WTC11 (cell line): ENCODE measurements around the gene CRELD1. TPM values are rescaled to one million over a fixed set of nuclear protein-coding genes. Genes with fewer than 3 reads are reported as not detected.

ENCODE experiments used
- ATAC-seq: fragments of 200-7000 bp; cut with Tn5 transposase; 2 replicates; pipeline ENCODE4 v1.10.0; 2021; ENCODE audit warnings: mild to moderate bottlenecking, moderate library complexity
- CTCF ChIA-PET: fragments of 300-600 bp; sonication (Branson Sonifier 250); formaldehyde crosslinking; loops from one replicate; lab custom pipeline; 2021; ENCODE audit warnings: antibody characterized with exemption; lab: Charles Lee
- POLR2A ChIA-PET: fragments of 350-600 bp; sonication (Branson Sonifier 250); formaldehyde crosslinking; loops from one replicate; lab custom pipeline; 2021; ENCODE audit warnings: antibody characterized with exemption; lab: Charles Lee
- DNase-seq: peaks from one replicate; pipeline ENCODE4 v3.0.0; 2021; ENCODE audit warnings: low spot score
- H3K27ac Mint-ChIP-seq: 2 replicates; pipeline ENCODE4 v1.8.0; 2021; ENCODE audit warnings: mixed read lengths
- H3K27me3 Mint-ChIP-seq: 2 replicates; pipeline ENCODE4 v1.8.0; 2021; ENCODE audit warnings: low read depth, mild to moderate bottlenecking, moderate library complexity, mixed read lengths
- H3K36me3 Mint-ChIP-seq: 2 replicates; pipeline ENCODE4 v1.8.0; 2021; ENCODE audit warnings: mixed read lengths
- H3K4me1 Mint-ChIP-seq: 2 replicates; pipeline ENCODE4 v1.8.0; 2022; ENCODE audit warnings: mixed read lengths
- H3K4me3 Mint-ChIP-seq: 2 replicates; pipeline ENCODE4 v1.8.0; 2021; ENCODE audit warnings: mild to moderate bottlenecking, moderate library complexity, mixed read lengths
- H3K9me3 Mint-ChIP-seq: 2 replicates; pipeline ENCODE4 v1.8.0; 2021; ENCODE audit warnings: mixed read lengths
- ARID4B ChIP-seq: sonication (generic); formaldehyde crosslinking; IDR thresholded peaks from 2 replicates; pipeline ENCODE4 v1.8.0; 2023; ENCODE audit warnings: missing genetic modification reagents, mild to moderate bottlenecking, borderline replicate concordance
- ATF6 ChIP-seq: sonication (generic); formaldehyde crosslinking; IDR thresholded peaks from 2 replicates; pipeline ENCODE4 v1.8.1; 2023; ENCODE audit warnings: mild to moderate bottlenecking, missing genetic modification reagents
- E2F4 ChIP-seq: sonication (generic); formaldehyde crosslinking; IDR thresholded peaks from 2 replicates; pipeline ENCODE4 v1.8.1; 2022; ENCODE audit warnings: low read depth, mild to moderate bottlenecking, moderate library complexity, missing genetic modification reagents, borderline replicate concordance
- ELF4 ChIP-seq: sonication (generic); formaldehyde crosslinking; IDR thresholded peaks from 2 replicates; pipeline ENCODE4 v1.8.1; 2022; ENCODE audit warnings: low read depth, mild to moderate bottlenecking, moderate library complexity, missing genetic modification reagents
- JAZF1 ChIP-seq: fragments of 250-450 bp; sonication (Bioruptor Pico); IDR thresholded peaks from 2 replicates; pipeline ENCODE4 v1.9.0; 2021; ENCODE audit warnings: moderate library complexity, mild to moderate bottlenecking, inconsistent platforms
- NR1H2 ChIP-seq: sonication (generic); formaldehyde crosslinking; IDR thresholded peaks from 2 replicates; pipeline ENCODE4 v1.9.0; 2021; ENCODE audit warnings: mild to moderate bottlenecking, moderate library complexity, missing genetic modification reagents
- PRRX2 ChIP-seq: fragments of 250-450 bp; sonication (Bioruptor Pico); IDR thresholded peaks from 2 replicates; pipeline ENCODE4 v1.8.0; 2021; ENCODE audit warnings: mild to moderate bottlenecking
- SOX15 ChIP-seq: fragments of 250-450 bp; sonication (Bioruptor Pico); IDR thresholded peaks from 2 replicates; pipeline ENCODE4 v1.9.0; 2021; ENCODE audit warnings: mild to moderate bottlenecking
- SP1 ChIP-seq: sonication (generic); formaldehyde crosslinking; conservative IDR thresholded peaks from 2 replicates; pipeline ENCODE4 v1.8.1; 2022; ENCODE audit warnings: missing genetic modification reagents
- STAT6 ChIP-seq: sonication (generic); formaldehyde crosslinking; conservative IDR thresholded peaks from 2 replicates; pipeline ENCODE4 v1.8.1; 2023; ENCODE audit warnings: mild to moderate bottlenecking, low read depth, missing genetic modification reagents, moderate library complexity
- TEAD1 ChIP-seq: sonication (generic); formaldehyde crosslinking; IDR thresholded peaks from 2 replicates; pipeline ENCODE4 v1.8.0; 2022; ENCODE audit warnings: mild to moderate bottlenecking, missing genetic modification reagents
- ZNF138 ChIP-seq: sonication (generic); formaldehyde crosslinking; conservative IDR thresholded peaks from 2 replicates; pipeline ENCODE4 v1.8.1; 2022; ENCODE audit warnings: mild to moderate bottlenecking, moderate library complexity, missing genetic modification reagents
- ZNF219 ChIP-seq: sonication (generic); formaldehyde crosslinking; IDR thresholded peaks from 2 replicates; pipeline ENCODE4 v1.8.0; 2023; ENCODE audit warnings: missing genetic modification reagents, mild to moderate bottlenecking, borderline replicate concordance
- ZNF263 ChIP-seq: sonication (generic); formaldehyde crosslinking; IDR thresholded peaks from 2 replicates; pipeline ENCODE4 v1.8.1; 2022; ENCODE audit warnings: low read depth, mild to moderate bottlenecking, moderate library complexity, missing genetic modification reagents
- ZNF317 ChIP-seq: sonication (generic); formaldehyde crosslinking; IDR thresholded peaks from 2 replicates; pipeline ENCODE4 v1.8.1; 2023; ENCODE audit warnings: low read depth, mild to moderate bottlenecking, moderate library complexity, missing genetic modification reagents, borderline replicate concordance
- ZNF396 ChIP-seq: fragments of 250-450 bp; sonication (Bioruptor Pico); IDR thresholded peaks from 2 replicates; pipeline ENCODE4 v1.8.0; 2021; ENCODE audit warnings: mild to moderate bottlenecking, moderate library complexity, borderline replicate concordance
- ZNF416 ChIP-seq: fragments of 250-450 bp; sonication (Bioruptor Pico); IDR thresholded peaks from 2 replicates; pipeline ENCODE4 v1.9.0; 2021; ENCODE audit warnings: mild to moderate bottlenecking, inconsistent platforms
- ZNF425 ChIP-seq: fragments of 250-450 bp; sonication (Bioruptor Pico); conservative IDR thresholded peaks from 2 replicates; pipeline ENCODE4 v1.9.0; 2021; ENCODE audit warnings: mild to moderate bottlenecking
- ZNF671 ChIP-seq: fragments of 250-450 bp; sonication (Bioruptor Pico); IDR thresholded peaks from 2 replicates; pipeline ENCODE4 v1.8.0; 2021; ENCODE audit warnings: mild to moderate bottlenecking
- ZSCAN18 ChIP-seq: fragments of 250-450 bp; sonication (Bioruptor Pico); IDR thresholded peaks from 2 replicates; pipeline ENCODE4 v2.1.2; 2022; ENCODE audit warnings: mild to moderate bottlenecking, moderate library complexity
- total RNA-seq: library from RNA; stranded (reverse); gene quantifications from 3 replicates; pipeline ENCODE4 v1.2.3, GENCODE V29; 2021

Gene CRELD1
- total RNA-seq, 1 experiment from 2014 or later, result 18.8 TPM

- POLR2A ChIA-PET, result no interaction called here
- no peaks in the 10 kb centered on the region for H3K27me3 Mint-ChIP-seq
- DNase-seq (no peak), ATAC-seq (no peak)
- no peak overlapping the region for H3K4me3 Mint-ChIP-seq
- no peak overlapping the region for H3K27ac Mint-ChIP-seq
- H3K4me1 Mint-ChIP-seq, result no peaks in the 10 kb centered on the region
- peaks cover 31% of the 10 kb centered on the region for H3K36me3 Mint-ChIP-seq
- H3K9me3 Mint-ChIP-seq, result no peaks in the 10 kb centered on the region
- CTCF ChIA-PET, result no interaction called here
- TF ChIP-seq STAT6 (CRISPR knock-in tag), result no peak
- TF ChIP-seq SP1, result no peak
- TF ChIP-seq NR1H2 (CRISPR knock-in tag), result no peak
- TF ChIP-seq ZNF263, result no peak
- TF ChIP-seq ZNF671 (CRISPR knock-in tag), result no peak
- no peak for TF ChIP-seq ELF4 (CRISPR knock-in tag)
- TF ChIP-seq ZSCAN18 (CRISPR knock-in tag), result no peak
- no peak for TF ChIP-seq E2F4 (CRISPR knock-in tag)
- TF ChIP-seq JAZF1 (CRISPR knock-in tag), result no peak
- no peak for TF ChIP-seq ZNF219 (CRISPR knock-in tag)
- TF ChIP-seq ZNF317 (CRISPR knock-in tag), result no peak
- no peak for TF ChIP-seq SOX15 (CRISPR knock-in tag)
- TF ChIP-seq ZNF396, result no peak
- TF ChIP-seq ZNF425, result no peak
- TF ChIP-seq PRRX2, result no peak
- no peak for TF ChIP-seq ZNF138
- TF ChIP-seq ARID4B, result no peak
- TF ChIP-seq ATF6 (CRISPR knock-in tag), result no peak
- no peak for TF ChIP-seq TEAD1 (CRISPR knock-in tag)
- no peak for TF ChIP-seq ZNF416 (CRISPR knock-in tag)
Observed at GRCh38 chr3:9994086-9994844, 60.6 kb downstream of the CRELD1 start.
